ENCODE measurements around the gene FRMD4A.

Gene FRMD4A

DNA sequence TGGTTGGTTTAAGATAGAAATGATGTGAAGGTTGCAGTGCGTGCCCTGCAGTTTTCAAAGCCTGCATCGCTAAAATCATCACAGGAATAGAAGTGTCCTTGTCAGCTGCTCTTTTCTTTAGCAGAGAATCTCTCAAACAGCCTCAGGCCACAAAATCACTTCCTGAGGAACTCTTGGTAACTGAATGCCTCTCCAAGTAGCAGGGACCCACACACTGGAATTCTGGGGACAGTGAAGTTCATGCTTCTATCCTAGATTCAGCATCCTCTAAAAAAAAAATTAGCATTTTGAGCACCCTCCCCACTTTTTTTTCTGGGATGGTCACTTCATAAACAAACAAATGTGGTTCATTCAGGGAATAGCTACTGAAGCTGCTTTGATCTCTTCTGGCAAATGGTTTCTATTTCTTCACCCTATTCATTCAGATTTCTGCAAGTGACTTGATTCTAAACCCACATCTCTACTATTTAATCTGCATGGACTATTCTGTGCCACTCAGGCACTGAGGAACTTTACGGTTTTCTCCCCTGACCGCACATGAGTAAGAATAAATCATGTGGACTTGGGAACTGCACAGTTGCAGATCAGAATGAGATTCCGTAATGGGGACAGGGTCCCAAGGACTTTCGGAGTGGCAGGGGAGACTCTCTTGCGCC lies 306.9 kb downstream of the FRMD4A start:
- no peak for DNase-seq (ENCODE audit: extremely low spot score)
- TF ChIP-seq, protein P1, sequence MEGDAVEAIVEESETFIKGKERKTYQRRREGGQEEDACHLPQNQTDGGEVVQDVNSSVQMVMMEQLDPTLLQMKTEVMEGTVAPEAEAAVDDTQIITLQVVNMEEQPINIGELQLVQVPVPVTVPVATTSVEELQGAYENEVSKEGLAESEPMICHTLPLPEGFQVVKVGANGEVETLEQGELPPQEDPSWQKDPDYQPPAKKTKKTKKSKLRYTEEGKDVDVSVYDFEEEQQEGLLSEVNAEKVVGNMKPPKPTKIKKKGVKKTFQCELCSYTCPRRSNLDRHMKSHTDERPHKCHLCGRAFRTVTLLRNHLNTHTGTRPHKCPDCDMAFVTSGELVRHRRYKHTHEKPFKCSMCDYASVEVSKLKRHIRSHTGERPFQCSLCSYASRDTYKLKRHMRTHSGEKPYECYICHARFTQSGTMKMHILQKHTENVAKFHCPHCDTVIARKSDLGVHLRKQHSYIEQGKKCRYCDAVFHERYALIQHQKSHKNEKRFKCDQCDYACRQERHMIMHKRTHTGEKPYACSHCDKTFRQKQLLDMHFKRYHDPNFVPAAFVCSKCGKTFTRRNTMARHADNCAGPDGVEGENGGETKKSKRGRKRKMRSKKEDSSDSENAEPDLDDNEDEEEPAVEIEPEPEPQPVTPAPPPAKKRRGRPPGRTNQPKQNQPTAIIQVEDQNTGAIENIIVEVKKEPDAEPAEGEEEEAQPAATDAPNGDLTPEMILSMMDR (IDR thresholded peaks at IDR 0.05; ENCODE audit: control extremely low read depth, extremely low read depth, low read depth, missing control alignments), result no peak
- POLR2A ChIA-PET, result no interaction called here
- CTCF ChIA-PET, result interaction anchor here (0.9 to 2.4 kb wide), 3 partner anchors 10 to 101 kb away, joined by 3 to 10 read pairs (median 3); no protein-coding TSS in a partner anchor

GRCh38 chr10:14022954-14023672 lies 307.6 kb downstream of the FRMD4A start:
- TF ChIP-seq, protein P1 (IDR thresholded peaks at IDR 0.05; ENCODE audit: control extremely low read depth, extremely low read depth, low read depth, missing control alignments), result no peak
- ChIA-PET POLR2A (interaction anchor here (1.3 kb wide), 1 partner anchor 162 kb away, joined by 4 read pairs; no protein-coding TSS in a partner anchor), CTCF (interaction anchor here (1.3 to 2.4 kb wide), 2 partner anchors 11 to 101 kb away, joined by 3 to 10 read pairs; no protein-coding TSS in a partner anchor)
- no peak for DNase-seq (ENCODE audit: extremely low spot score)

DNA sequence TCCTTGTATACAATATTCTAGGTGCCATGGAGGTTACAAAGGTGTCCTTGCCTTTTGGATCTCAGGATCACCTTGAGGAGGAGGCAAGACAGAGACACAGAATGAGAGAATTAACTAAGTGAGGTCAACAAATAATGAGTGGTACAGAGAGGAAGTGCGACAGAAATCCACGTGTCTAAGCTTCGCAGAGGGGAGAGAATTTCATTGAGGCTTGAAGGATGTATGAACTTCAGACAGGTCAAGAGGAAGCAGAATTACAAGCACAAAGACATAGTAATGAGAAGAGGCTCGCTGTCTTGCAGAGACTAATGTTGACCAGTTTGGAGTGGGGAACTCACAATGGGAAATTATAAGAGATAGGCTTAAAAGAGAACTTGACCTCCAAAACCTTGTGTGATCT lies 308.7 kb downstream of the FRMD4A start:
- ChIA-PET CTCF (no interaction called here), POLR2A (interaction anchor here (1.3 kb wide), 1 partner anchor 163 kb away, joined by 4 read pairs; no protein-coding TSS in a partner anchor)
- no peak for DNase-seq (ENCODE audit: extremely low spot score)
- TF ChIP-seq, protein P1 (IDR thresholded peaks at IDR 0.05; ENCODE audit: control extremely low read depth, extremely low read depth, low read depth, missing control alignments), result no peak

GRCh38 chr10:14020037-14020664 lies 310.6 kb downstream of the FRMD4A start:
- ChIA-PET POLR2A (no interaction called here), CTCF (no interaction called here)
- no peak for DNase-seq (ENCODE audit: extremely low spot score)
- TF ChIP-seq, protein P1 (IDR thresholded peaks at IDR 0.05; ENCODE audit: control extremely low read depth, extremely low read depth, low read depth, missing control alignments), result no peak

DNA sequence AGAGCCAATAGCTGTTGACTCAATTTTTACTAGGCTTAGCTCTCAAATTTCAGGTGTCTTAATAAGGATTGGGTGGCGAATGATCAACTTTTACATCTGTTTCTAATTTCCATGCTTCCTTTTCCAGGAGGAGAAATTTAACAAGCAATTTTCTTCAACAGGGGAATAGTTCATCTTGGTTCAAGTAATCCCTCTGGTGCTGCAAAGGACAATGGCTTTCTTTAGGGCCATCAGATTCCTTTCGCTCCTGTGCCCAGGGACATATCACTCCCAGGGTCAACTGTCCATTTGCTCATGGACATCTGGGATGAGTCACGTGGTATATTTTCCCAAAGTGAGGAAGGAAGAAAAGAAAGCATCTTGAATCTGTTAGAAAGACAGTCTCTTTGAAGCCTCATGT lies 313.3 kb downstream of the FRMD4A start:
- TF ChIP-seq, protein P1 (IDR thresholded peaks at IDR 0.05; ENCODE audit: control extremely low read depth, extremely low read depth, low read depth, missing control alignments), result no peak
- POLR2A ChIA-PET, result no interaction called here
- no peak for DNase-seq (ENCODE audit: extremely low spot score)
- CTCF ChIA-PET, result interaction anchor here (1.5 kb wide), 1 partner anchor 24 kb away, joined by 3 read pairs; no protein-coding TSS in a partner anchor

DNA sequence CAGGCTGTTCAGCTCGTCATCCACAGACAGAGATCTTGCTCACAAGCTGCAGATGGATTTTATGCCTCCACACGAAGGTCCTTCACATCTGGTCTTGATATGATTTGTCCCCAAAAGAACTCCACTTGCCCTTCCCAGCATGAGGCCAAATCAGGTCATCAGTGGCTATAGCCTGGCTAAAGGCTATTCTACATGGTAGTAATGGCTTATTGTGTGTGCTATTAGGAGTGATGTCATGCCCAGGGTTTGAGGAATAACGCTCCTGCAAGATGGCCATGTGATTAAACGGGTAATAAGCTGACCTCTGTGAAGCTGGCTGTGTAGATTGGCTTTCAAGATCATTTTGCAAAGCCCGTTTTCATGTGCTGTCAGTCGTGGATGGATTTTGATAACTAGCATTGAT lies 313.8 kb downstream of the FRMD4A start:
- ChIA-PET POLR2A (no interaction called here), CTCF (interaction anchor here (1.5 kb wide), 1 partner anchor 23 kb away, joined by 3 read pairs; no protein-coding TSS in a partner anchor)
- DNase-seq (ENCODE audit: extremely low spot score), result no peak
- TF ChIP-seq, protein P1 (IDR thresholded peaks at IDR 0.05; ENCODE audit: control extremely low read depth, extremely low read depth, low read depth, missing control alignments), result no peak
